Trophoblast cell (in vitro differentiated cells and primary cell): ENCODE results near the gene SSH2.
"Not testable (repeated sequence)": the region's sequence is repeated elsewhere in the genome, so short reads cannot be mapped to it uniquely, and the experiment has no call there.

Source experiments
- DNase-seq, 2 donors: peaks; one replicate each; pipeline ENCODE4 v3.0.0-alpha.2; 2016
- H2AFZ ChIP-seq: 2 replicates; pipeline ENCODE4 v1.6.1; 2013; ENCODE audit warnings: low read length, moderate library complexity, mild to moderate bottlenecking; ENCODE audit not compliant: insufficient read depth, poor library complexity
- H2AK5ac ChIP-seq: 2 replicates; pipeline ENCODE4 v1.6.1; 2013; ENCODE audit warnings: mild to moderate bottlenecking, low read length
- H2BK120ac ChIP-seq: 2 replicates; pipeline ENCODE4 v1.6.1; 2013; ENCODE audit warnings: low read length, mild to moderate bottlenecking, moderate library complexity; ENCODE audit not compliant: insufficient read depth, poor library complexity
- H2BK12ac ChIP-seq: 2 replicates; pipeline ENCODE4 v1.6.1; 2013; ENCODE audit warnings: mild to moderate bottlenecking, low read length, moderate library complexity
- H2BK5ac ChIP-seq: 2 replicates; pipeline ENCODE4 v1.6.1; 2013; ENCODE audit warnings: low read length, low read depth, moderate library complexity, mild to moderate bottlenecking; ENCODE audit not compliant: poor library complexity
- H3K14ac ChIP-seq: 2 replicates; pipeline ENCODE4 v1.6.1; 2013; ENCODE audit warnings: mild to moderate bottlenecking, low read length
- H3K18ac ChIP-seq: 2 replicates; pipeline ENCODE4 v1.6.1; 2013; ENCODE audit warnings: mild to moderate bottlenecking, low read length
- H3K23ac ChIP-seq: 2 replicates; pipeline ENCODE4 v1.6.1; 2013; ENCODE audit warnings: low read length
- H3K27ac ChIP-seq: 2 replicates; pipeline ENCODE4 v1.5.1; 2013; ENCODE audit warnings: low read depth, mild to moderate bottlenecking, inconsistent platforms, low read length, moderate library complexity
- H3K27me3 ChIP-seq: 2 replicates; pipeline ENCODE4 v1.6.1; 2013; ENCODE audit warnings: inconsistent platforms, mild to moderate bottlenecking, low read length, moderate library complexity; ENCODE audit not compliant: insufficient read depth
- H3K36me3 ChIP-seq, 2 experiments: 1 replicate in 1 of 2; 2 replicates in 1 of 2; pipeline ENCODE4 v1.6.1; 2013; ENCODE audit warnings: low read length in 2 of 2, mild to moderate bottlenecking in 2 of 2, moderate library complexity in 1 of 2; ENCODE audit not compliant: insufficient read depth in 2 of 2, control insufficient read depth in 1 of 2
- H3K4ac ChIP-seq: 2 replicates; pipeline ENCODE4 v1.6.1; 2013; ENCODE audit warnings: low read depth, mild to moderate bottlenecking, low read length, moderate library complexity
- H3K4me1 ChIP-seq, 2 experiments: 1 replicate in 1 of 2; 2 replicates in 1 of 2; pipeline ENCODE4 v1.6.1; 2013; ENCODE audit warnings: low read length in 2 of 2, mild to moderate bottlenecking in 2 of 2, moderate library complexity in 1 of 2; ENCODE audit not compliant: insufficient read depth in 2 of 2, control insufficient read depth in 1 of 2
- H3K4me2 ChIP-seq: 2 replicates; pipeline ENCODE4 v1.6.1; 2013; ENCODE audit warnings: inconsistent platforms, mild to moderate bottlenecking, low read length, moderate library complexity
- H3K4me3 ChIP-seq: 2 replicates; pipeline ENCODE4 v1.5.1; 2013; ENCODE audit warnings: mild to moderate bottlenecking, low read depth, low read length, inconsistent platforms
- H3K79me1 ChIP-seq: one replicate; pipeline ENCODE4 v1.6.1; 2013; ENCODE audit warnings: low read length
- H3K79me2 ChIP-seq: 2 replicates; pipeline ENCODE4 v1.6.1; 2013; ENCODE audit warnings: low read length, mild to moderate bottlenecking; ENCODE audit not compliant: control insufficient read depth, insufficient read depth, poor library complexity
- H3K9ac ChIP-seq: 2 replicates; pipeline ENCODE4 v1.6.1; 2013; ENCODE audit warnings: mild to moderate bottlenecking, low read length
- H3K9me3 ChIP-seq: 2 replicates; pipeline ENCODE4 v1.6.1; 2013; ENCODE audit warnings: low read depth, mild to moderate bottlenecking, control low read depth, inconsistent platforms, low read length; ENCODE audit not compliant: insufficient read depth
- H4K12ac ChIP-seq: 2 replicates; pipeline ENCODE4 v1.6.1; 2013; ENCODE audit warnings: low read depth, mild to moderate bottlenecking, low read length, moderate library complexity
- H4K8ac ChIP-seq: 2 replicates; pipeline ENCODE4 v1.6.1; 2013; ENCODE audit warnings: low read depth, mild to moderate bottlenecking, low read length, moderate library complexity
- H4K91ac ChIP-seq: one replicate; pipeline ENCODE4 v1.6.1; 2013; ENCODE audit warnings: low read depth, mild to moderate bottlenecking, low read length, moderate library complexity
- WGBS: extraction: QIAGEN DNeasy Blood & Tissue Kit; methylation state at CpG from one replicate; pipeline ENCODE4 v1.1.7; 2013; ENCODE audit warnings: missing lambda C conversion rate; ENCODE audit not compliant: insufficient read length, insufficient coverage; ENCODE audit errors: extremely low coverage; 5-methylcytosine and 5-hydroxymethylcytosine counted together

Gene SSH2

DNA sequence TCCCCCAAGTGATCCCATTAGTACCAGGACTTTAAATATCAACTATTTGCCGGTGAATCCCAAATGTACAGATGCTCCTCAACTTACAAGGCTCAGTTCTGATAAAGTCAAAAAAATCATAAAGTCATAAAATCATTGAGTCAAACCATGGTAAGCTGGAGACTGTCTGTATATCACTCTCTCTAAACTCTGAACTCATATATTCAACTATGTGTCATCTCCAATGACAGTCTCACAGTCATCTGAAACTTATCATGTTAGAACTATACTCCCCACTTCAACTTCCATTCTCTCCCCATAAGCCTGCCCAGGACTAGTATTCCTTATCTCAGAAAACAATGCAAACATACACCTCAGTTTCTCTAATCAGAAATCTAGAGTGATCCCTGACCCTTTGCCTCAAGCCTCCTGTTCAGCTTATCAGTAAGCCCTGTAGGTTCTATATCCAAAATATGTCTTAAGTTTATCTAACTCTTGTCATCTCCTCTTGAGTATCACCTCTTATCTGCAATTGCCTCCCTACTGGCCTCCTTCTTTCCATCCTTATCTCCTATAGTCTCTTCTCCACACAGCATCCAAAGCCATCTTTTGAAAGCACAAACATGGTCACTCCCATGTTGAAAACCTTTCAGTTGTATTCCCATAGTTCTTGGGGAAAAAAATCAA lies 55.0 kb downstream of the SSH2 start:
- no peak overlapping the region for H3K18ac ChIP-seq
- H4K8ac ChIP-seq: no peak overlapping the region
- no peak overlapping the region for H3K14ac ChIP-seq
- no peak overlapping the region for H2BK120ac ChIP-seq
- no peaks in the 10 kb centered on the region for H3K79me1 ChIP-seq
- no peak overlapping the region for H2AK5ac ChIP-seq
- no peak overlapping the region for H2AFZ ChIP-seq
- H4K91ac ChIP-seq: no peak overlapping the region
- H2BK12ac ChIP-seq: no peak overlapping the region
- H3K4me1 ChIP-seq: no peaks in the 10 kb centered on the region
- no peaks in the 10 kb centered on the region for H3K36me3 ChIP-seq
- H3K4ac ChIP-seq: no peak overlapping the region
- H4K12ac ChIP-seq: no peak overlapping the region
- no peak overlapping the region for H3K23ac ChIP-seq
- WGBS: no CpG with 5 or more reads among the region's 1 CpG
- no peak for DNase-seq
- no peaks in the 10 kb centered on the region for H3K79me2 ChIP-seq
- H3K9ac ChIP-seq: no peak overlapping the region
- no peaks in the 10 kb centered on the region for H3K9me3 ChIP-seq
- H3K27ac ChIP-seq: no peak overlapping the region
- H2BK5ac ChIP-seq: no peak overlapping the region
- no peak overlapping the region for H3K4me3 ChIP-seq
- H3K4me2 ChIP-seq: no peak overlapping the region
- H3K27me3 ChIP-seq: no peaks in the 10 kb centered on the region

DNA sequence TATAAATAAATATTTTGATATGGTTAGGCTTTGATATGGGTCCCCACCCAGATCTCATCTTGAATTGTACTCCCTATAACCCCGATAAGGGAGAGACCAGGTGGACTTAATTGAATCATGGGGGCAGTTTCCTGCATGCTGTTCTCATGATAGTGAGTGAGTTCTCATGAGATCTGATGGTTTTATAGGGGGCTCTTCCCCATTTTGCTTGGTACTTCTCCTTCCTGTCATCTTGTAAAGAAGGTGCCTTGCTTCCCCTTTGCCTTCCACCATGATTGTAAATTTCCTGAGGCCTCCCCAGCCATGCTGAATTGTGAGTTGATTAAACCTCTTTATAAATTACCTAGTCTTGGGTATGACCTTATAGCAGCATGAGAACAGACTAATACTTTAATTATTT lies 55.7 kb downstream of the SSH2 start:
- not testable (repeated sequence) for DNase-seq, H2AFZ ChIP-seq, H3K18ac ChIP-seq, H2BK5ac ChIP-seq, H3K9me3 ChIP-seq, H3K4me2 ChIP-seq, H3K9ac ChIP-seq, H4K12ac ChIP-seq, H3K4ac ChIP-seq, H3K23ac ChIP-seq, H3K4me3 ChIP-seq, H2BK12ac ChIP-seq, H4K91ac ChIP-seq, H3K79me2 ChIP-seq, H4K8ac ChIP-seq, H2BK120ac ChIP-seq, H3K36me3 ChIP-seq, H3K27me3 ChIP-seq, H3K27ac ChIP-seq, H3K14ac ChIP-seq, H3K79me1 ChIP-seq, H3K4me1 ChIP-seq, H2AK5ac ChIP-seq
- WGBS: no CpG with 5 or more reads among the region's 1 CpG

DNA sequence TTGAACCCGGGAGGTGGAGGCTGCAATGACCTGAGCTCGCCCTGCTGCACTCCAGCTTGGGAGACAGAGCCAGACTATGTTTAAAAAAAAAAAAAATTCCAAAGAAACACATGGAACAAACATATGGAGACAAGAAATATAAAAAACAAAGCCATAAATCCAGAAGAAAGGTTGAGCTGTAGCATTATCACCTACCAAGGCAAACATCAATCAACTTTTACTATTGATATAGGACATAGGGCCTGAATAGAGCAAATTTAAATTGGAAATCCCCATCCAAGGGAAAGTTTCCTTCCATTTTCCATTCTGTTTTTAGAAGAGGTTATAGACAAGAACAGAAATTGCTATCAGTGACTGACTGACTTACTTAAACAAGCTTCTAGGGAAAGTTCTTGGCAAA lies 56.6 kb downstream of the SSH2 start:
- Histone ChIP-seq H4K12ac (no peak overlapping the region), H4K8ac (no peak overlapping the region), H3K4me3 (no peak overlapping the region), H2AK5ac (no peak overlapping the region), H3K27ac (no peak overlapping the region), H3K23ac (no peak overlapping the region), H3K79me1 (no peaks in the 10 kb centered on the region), H2BK12ac (no peak overlapping the region), H3K4ac (no peak overlapping the region), H2BK120ac (no peak overlapping the region), H3K4me2 (no peak overlapping the region), H4K91ac (no peak overlapping the region), H3K9me3 (no peaks in the 10 kb centered on the region), H3K79me2 (no peaks in the 10 kb centered on the region), H2BK5ac (no peak overlapping the region), H3K18ac (no peak overlapping the region), H3K4me1 (no peaks in the 10 kb centered on the region), H2AFZ (no peak overlapping the region), H3K14ac (no peak overlapping the region), H3K36me3 (no peaks in the 10 kb centered on the region), H3K9ac (no peak overlapping the region), H3K27me3 (no peaks in the 10 kb centered on the region)
- WGBS: no CpG with 5 or more reads among the region's 2 CpGs
- no peak for DNase-seq

- Histone ChIP-seq H3K27me3 (no peaks in the 10 kb centered on the region), H4K8ac (no peak overlapping the region), H2AK5ac (no peak overlapping the region), H3K4me1 (no peaks in the 10 kb centered on the region), H2BK5ac (no peak overlapping the region), H3K79me1 (no peaks in the 10 kb centered on the region), H3K14ac (no peak overlapping the region), H3K9me3 (no peaks in the 10 kb centered on the region), H2AFZ (no peak overlapping the region), H3K23ac (no peak overlapping the region), H4K91ac (no peak overlapping the region), H3K36me3 (no peaks in the 10 kb centered on the region), H3K79me2 (no peaks in the 10 kb centered on the region), H3K9ac (no peak overlapping the region), H3K27ac (no peak overlapping the region), H2BK12ac (no peak overlapping the region), H3K4me3 (no peak overlapping the region), H3K4ac (no peak overlapping the region), H2BK120ac (no peak overlapping the region), H3K4me2 (no peak overlapping the region), H3K18ac (no peak overlapping the region), H4K12ac (no peak overlapping the region)
- WGBS: no CpG with 5 or more reads among the region's 1 CpG
- DNase-seq: no peak
These were observed 59.1 kb downstream of the SSH2 start for GRCh38 chr17:29870836-29871465.
